Kasumi-1 (cell line): Measurements from ENCODE around the gene SOX2.
"Not testable (repeated sequence)": the region's sequence is repeated elsewhere in the genome, so short reads cannot be mapped to it uniquely, and the experiment has no call there.

Experiments
- DNase-seq, 2 experiments: peaks; one replicate each; lab custom pipeline; 2025; lab: John Stamatoyannopoulos, UW

The SOX2 gene

DNA sequence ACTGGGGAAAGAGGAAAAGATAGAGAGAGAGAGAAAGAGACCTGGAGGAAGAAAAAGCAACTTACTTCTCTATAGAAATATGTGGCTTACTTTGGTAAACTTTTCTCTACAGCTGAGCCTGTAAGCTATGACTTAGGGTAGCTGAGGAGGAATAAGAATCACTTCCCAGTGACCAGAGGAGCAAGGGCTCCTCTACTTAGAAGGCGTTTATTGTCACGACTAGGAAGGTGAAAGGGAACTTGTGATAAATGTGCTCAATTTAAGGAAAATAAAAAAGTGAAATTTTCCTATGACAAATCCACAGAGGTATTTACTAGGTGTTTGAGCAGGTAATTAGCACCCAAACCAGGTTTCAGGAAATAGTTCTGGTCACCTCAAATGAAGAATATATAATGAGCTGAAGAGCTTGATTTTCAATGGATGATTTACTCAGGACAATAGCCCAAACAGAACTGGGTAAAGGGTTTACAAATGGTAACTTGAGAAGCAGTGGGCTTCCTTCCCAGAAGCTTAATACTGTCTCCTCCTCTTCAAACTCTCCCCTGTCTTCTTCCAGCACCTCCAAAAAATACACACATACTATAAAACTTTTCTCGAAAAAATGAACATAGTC is 46.1 kb downstream of the SOX2 start:
- no peak for DNase-seq

DNA sequence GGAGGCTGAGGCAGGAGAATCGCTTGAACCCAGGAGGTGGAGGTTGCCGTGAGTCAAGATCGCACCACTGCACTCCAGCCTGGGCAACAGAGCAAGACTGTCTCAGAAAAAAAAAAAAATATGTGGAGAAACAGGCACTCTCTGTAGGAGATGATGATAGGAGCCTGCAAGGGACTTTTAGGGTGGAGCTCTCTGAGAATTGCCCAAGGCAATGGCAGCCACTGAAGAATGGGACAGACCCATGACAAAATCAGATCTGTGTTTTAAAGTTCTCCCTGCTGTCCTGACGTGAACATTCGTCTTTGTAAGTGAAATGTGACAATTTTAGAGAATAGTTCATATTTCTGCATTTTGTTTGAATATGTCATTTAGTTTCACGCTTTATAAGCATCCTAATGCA is 50.2 kb downstream of the SOX2 start:
- no peak for DNase-seq

DNA sequence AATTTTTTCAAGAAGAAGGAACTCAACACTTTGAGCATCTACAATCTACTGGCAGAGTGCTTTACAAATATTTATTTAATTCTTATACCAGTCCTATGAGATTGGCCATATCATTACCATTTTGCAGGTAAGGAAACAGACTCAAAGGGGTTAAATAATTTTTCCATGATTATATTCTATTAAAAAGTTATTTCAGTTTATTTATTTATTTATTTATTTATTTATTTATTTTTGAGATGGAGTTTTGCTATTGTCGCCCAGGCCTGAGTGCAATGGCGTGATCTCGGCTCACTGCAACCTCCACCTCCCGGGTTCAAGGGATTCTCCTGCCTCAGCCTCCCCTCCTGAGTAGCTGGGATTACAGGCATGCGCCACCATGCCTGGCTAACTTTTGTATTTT is 52.3 kb downstream of the SOX2 start:
- DNase-seq: not testable (repeated sequence)
